ENCODE results near the gene SAG. TPM values are rescaled to one million over a fixed set of nuclear protein-coding genes. Genes with fewer than 3 reads are reported as not detected.

SAG gene
- total RNA-seq, 4 donors from 2014 or later = not detected

DNA sequence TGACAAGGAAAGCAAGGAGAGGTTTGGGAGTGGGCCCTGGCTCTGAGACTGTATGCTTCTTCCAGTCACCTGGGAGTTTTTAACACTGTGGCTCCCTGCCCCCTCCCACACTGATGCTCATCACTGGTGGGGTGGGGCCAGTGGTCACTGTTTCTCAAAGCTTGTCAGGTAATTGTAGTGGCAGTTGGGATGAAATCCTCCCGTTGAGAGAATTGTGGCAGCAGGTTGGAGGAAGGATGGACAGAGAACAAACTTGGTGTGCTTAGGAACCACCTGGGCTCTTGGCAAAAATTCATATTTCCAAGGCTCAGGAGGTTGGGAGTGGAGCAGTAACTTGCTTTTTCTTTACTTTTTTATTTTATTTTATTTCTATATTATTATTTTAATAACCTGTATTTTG lies 71.8 kb downstream of the SAG start:
- TF ChIP-seq POLR2AphosphoS5 (IDR thresholded peaks at IDR 0.05) (no peak), POLR2A (IDR thresholded peaks at IDR 0.05) (no peak), EP300 (IDR thresholded peaks at IDR 0.05; ENCODE audit: low read depth) (no peak)
- TF ChIP-seq, protein P1, sequence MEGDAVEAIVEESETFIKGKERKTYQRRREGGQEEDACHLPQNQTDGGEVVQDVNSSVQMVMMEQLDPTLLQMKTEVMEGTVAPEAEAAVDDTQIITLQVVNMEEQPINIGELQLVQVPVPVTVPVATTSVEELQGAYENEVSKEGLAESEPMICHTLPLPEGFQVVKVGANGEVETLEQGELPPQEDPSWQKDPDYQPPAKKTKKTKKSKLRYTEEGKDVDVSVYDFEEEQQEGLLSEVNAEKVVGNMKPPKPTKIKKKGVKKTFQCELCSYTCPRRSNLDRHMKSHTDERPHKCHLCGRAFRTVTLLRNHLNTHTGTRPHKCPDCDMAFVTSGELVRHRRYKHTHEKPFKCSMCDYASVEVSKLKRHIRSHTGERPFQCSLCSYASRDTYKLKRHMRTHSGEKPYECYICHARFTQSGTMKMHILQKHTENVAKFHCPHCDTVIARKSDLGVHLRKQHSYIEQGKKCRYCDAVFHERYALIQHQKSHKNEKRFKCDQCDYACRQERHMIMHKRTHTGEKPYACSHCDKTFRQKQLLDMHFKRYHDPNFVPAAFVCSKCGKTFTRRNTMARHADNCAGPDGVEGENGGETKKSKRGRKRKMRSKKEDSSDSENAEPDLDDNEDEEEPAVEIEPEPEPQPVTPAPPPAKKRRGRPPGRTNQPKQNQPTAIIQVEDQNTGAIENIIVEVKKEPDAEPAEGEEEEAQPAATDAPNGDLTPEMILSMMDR (IDR thresholded peaks at IDR 0.05) = no peak
- 80% methylated on average over 1 of the region's 1 CpG; no CpG with 5 or more reads in 1 of the 2 donors for WGBS, 2 donors (ENCODE audit: low coverage in 1 of 2)
- Histone ChIP-seq H3K36me3 (no peaks in the 10 kb centered on the region), H3K9me3 (no peaks in the 10 kb centered on the region), H3K27ac (no peak overlapping the region), H3K4me3 (no peak overlapping the region), H3K27me3 (no peaks in the 10 kb centered on the region), H3K4me1 (peaks cover 0 to 21% (median 9%) of the 10 kb centered on the region in 4 donors)
- DNase-seq = no peak
- intact Hi-C loops (cut with DNase I; ENCODE audit: low total_unique reads) = no loop called here
- in situ Hi-C loops (cut with MboI; ENCODE audit: low pct_ligation_motif_present in 1 of 4, low pct_unique_long_range_greater_than_20kb in 1 of 4, low sequenced_read_pairs in 3 of 4) = no loop called here

GRCh38 chr2:233380132-233380895 lies 72.7 kb downstream of the SAG start:
- in situ Hi-C loops (cut with MboI; ENCODE audit: low pct_ligation_motif_present in 1 of 4, low pct_unique_long_range_greater_than_20kb in 1 of 4, low sequenced_read_pairs in 3 of 4) (no loop called here), intact Hi-C loops (cut with DNase I; ENCODE audit: low total_unique reads) (no loop called here)
- Histone ChIP-seq H3K4me1 (peaks cover 0 to 21% (median 9%) of the 10 kb centered on the region in 4 donors), H3K36me3 (no peaks in the 10 kb centered on the region), H3K27ac (no peak overlapping the region), H3K4me3 (no peak overlapping the region), H3K9me3 (no peaks in the 10 kb centered on the region), H3K27me3 (no peaks in the 10 kb centered on the region)
- 91 to 92% methylated on average over 4 to 13 of the region's 13 CpGs for WGBS, 2 donors (ENCODE audit: low coverage in 1 of 2)
- no peak for TF ChIP-seq POLR2AphosphoS5 (IDR thresholded peaks at IDR 0.05)
- TF ChIP-seq, protein P1 (IDR thresholded peaks at IDR 0.05) = no peak
- no peak for TF ChIP-seq EP300 (IDR thresholded peaks at IDR 0.05; ENCODE audit: low read depth)
- no peak for TF ChIP-seq POLR2A (IDR thresholded peaks at IDR 0.05)
- no peak for DNase-seq

GRCh38 chr2:233380995-233381637 lies 73.5 kb downstream of the SAG start:
- TF ChIP-seq, protein P1 (IDR thresholded peaks at IDR 0.05) = no peak
- TF ChIP-seq POLR2A (IDR thresholded peaks at IDR 0.05) (no peak), POLR2AphosphoS5 (IDR thresholded peaks at IDR 0.05) (no peak), EP300 (IDR thresholded peaks at IDR 0.05; ENCODE audit: low read depth) (no peak)
- Histone ChIP-seq H3K9me3 (no peaks in the 10 kb centered on the region), H3K4me3 (no peak overlapping the region), H3K36me3 (no peaks in the 10 kb centered on the region), H3K27ac (no peak overlapping the region), H3K4me1 (peaks cover 3 to 21% (median 8%) of the 10 kb centered on the region in 4 donors), H3K27me3 (no peaks in the 10 kb centered on the region)
- no peak for DNase-seq
- in situ Hi-C loops (cut with MboI; ENCODE audit: low pct_ligation_motif_present in 1 of 4, low pct_unique_long_range_greater_than_20kb in 1 of 4, low sequenced_read_pairs in 3 of 4) = no loop called here
- intact Hi-C loops (cut with DNase I; ENCODE audit: low total_unique reads) = no loop called here
- 86 to 91% methylated on average over 2 to 11 of the region's 11 CpGs for WGBS, 2 donors (ENCODE audit: low coverage in 1 of 2)

GRCh38 chr2:233381638-233381995 lies 74.0 kb downstream of the SAG start:
- in situ Hi-C loops (cut with MboI; ENCODE audit: low pct_ligation_motif_present in 1 of 4, low pct_unique_long_range_greater_than_20kb in 1 of 4, low sequenced_read_pairs in 3 of 4) (no loop called here), intact Hi-C loops (cut with DNase I; ENCODE audit: low total_unique reads) (no loop called here)
- 86 to 89% methylated on average over 4 of the region's 4 CpGs for WGBS, 2 donors (ENCODE audit: low coverage in 1 of 2)
- Histone ChIP-seq H3K9me3 (no peaks in the 10 kb centered on the region), H3K4me1 (peaks cover 8 to 23% (median 12%) of the 10 kb centered on the region in 4 donors), H3K4me3 (no peak overlapping the region), H3K36me3 (no peaks in the 10 kb centered on the region), H3K27ac (no peak overlapping the region), H3K27me3 (no peaks in the 10 kb centered on the region)
- DNase-seq = no peak
- TF ChIP-seq POLR2AphosphoS5 (IDR thresholded peaks at IDR 0.05) (no peak), POLR2A (IDR thresholded peaks at IDR 0.05) (no peak), EP300 (IDR thresholded peaks at IDR 0.05; ENCODE audit: low read depth) (no peak)
- TF ChIP-seq, protein P1 (IDR thresholded peaks at IDR 0.05) = no peak

All from transverse colon (tissue), 4 donors.